ENCODE measurements around the gene HYI. TPM values are rescaled to one million over a fixed set of nuclear protein-coding genes. Genes with fewer than 3 reads are reported as not detected.
"Not testable (repeated sequence)": the region's sequence is repeated elsewhere in the genome, so short reads cannot be mapped to it uniquely, and the experiment has no call there.

Gene HYI
- polyA plus RNA-seq, 2 of the 4 experiments (the other 2 are of a cell fraction) = 7.2 to 15.1 TPM

DNA sequence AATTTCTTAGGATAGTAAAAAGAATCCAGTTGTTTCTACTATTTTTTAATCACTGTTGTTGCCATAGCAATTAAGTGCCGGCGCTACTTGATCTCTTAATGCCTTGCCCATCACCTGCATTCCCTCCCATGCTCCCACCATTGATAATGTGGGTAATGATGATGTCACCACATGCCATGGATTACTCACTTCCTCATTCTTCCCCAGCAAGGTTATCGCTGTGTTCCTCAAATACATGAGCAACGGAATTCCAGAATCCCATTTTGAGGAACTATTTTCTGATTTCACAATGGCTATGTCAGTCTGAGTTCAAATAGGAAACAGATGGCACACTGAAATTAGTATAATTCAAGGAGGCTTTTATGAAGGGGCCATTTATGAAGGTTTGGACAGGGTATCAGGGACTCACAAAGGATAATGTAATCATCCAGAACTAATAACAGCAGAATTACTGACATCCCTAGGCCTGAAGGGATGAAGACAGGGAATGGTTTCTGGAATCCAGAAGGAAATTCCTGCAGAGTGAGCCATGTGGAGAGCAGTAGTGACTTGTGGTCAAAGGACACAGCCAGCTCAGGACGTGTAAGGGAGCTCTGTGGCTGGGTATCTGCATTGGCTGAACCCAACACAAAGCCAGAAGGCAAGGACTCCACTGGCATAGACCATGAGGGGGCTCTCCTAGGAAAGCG, 18.9 kb upstream of the HYI start:
- H3K4me3 ChIP-seq = not testable (repeated sequence)
- 4% methylated on average over 6 of the region's 6 CpGs for WGBS (ENCODE audit: missing lambda C conversion rate)
- peaks cover 51% of the 10 kb centered on the region for H3K4me1 ChIP-seq

DNA sequence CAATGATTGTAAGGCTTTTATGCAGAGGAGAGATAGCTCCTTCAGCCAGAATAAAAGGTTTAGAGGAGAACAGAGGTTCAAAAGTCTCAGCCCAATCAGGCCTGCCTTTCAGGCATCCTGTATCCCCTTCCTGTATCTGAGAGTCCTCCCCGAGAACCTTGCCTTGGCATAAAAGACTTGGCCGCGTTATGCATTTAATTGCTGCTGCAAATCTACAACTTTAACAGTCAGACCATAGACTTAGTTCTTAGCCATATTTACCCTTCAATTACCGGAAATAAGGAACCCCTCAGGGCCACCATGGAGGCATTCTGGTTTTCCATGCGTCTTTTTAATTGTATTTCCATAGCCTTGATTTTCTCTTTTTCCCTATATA, 18.3 kb upstream of the HYI start:
- H3K4me1 ChIP-seq = peaks cover 51% of the 10 kb centered on the region

More for the DNA sequence above, 18.9 kb upstream of the HYI start:
- DNase-seq (ENCODE audit: low read depth in 1 of 2, low spot score in 1 of 2) (peak in 1 of 2 experiments; percentile 89), FAIRE-seq (peak; percentile 100), ATAC-seq (peak; percentile 84 to 89)
- POLR2A ChIA-PET, H3K9me3 ChIP-seq: not testable (repeated sequence)
- peak overlapping the region; percentile 70 for H3K4me2 ChIP-seq
- peak; percentile 46 to 82; a peak in 3 of 5 replicates for TF ChIP-seq EP300 (IDR thresholded peaks at IDR 0.05)
- TF ChIP-seq JUN (IDR thresholded peaks at IDR 0.05) = peak; percentile 66 to 71; a peak in 2 of 5 replicates
- peak; percentile 25 for TF ChIP-seq EHF (CRISPR knock-in tag; IDR thresholded peaks at IDR 0.05)
- TF ChIP-seq, protein P1, sequence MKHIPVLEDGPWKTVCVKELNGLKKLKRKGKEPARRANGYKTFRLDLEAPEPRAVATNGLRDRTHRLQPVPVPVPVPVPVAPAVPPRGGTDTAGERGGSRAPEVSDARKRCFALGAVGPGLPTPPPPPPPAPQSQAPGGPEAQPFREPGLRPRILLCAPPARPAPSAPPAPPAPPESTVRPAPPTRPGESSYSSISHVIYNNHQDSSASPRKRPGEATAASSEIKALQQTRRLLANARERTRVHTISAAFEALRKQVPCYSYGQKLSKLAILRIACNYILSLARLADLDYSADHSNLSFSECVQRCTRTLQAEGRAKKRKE (CRISPR knock-in tag; IDR thresholded peaks at IDR 0.05; ENCODE audit: low read depth) = 0 out of 2 replicates have a peak, but pooled peaks have one; percentile 41
- TF ChIP-seq, protein P2, sequence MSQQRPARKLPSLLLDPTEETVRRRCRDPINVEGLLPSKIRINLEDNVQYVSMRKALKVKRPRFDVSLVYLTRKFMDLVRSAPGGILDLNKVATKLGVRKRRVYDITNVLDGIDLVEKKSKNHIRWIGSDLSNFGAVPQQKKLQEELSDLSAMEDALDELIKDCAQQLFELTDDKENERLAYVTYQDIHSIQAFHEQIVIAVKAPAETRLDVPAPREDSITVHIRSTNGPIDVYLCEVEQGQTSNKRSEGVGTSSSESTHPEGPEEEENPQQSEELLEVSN (IDR thresholded peaks at IDR 0.05; ENCODE audit: borderline replicate concordance, low read depth) = peak; percentile 58; the same call in 1 of the 2 replicates
- TF ChIP-seq CEBPB (IDR thresholded peaks at IDR 0.05) = peak; percentile 42 to 86; a peak in 3 of 4 replicates
- peak; percentile 66; the same call in 1 of the 2 replicates for TF ChIP-seq RARB (CRISPR knock-in tag; IDR thresholded peaks at IDR 0.05)
- peak; percentile 48; the same call in 1 of the 2 replicates for TF ChIP-seq FOXS1 (CRISPR knock-in tag; IDR thresholded peaks at IDR 0.05)
- TF ChIP-seq GATA3 (IDR thresholded peaks at IDR 0.05; ENCODE audit: borderline replicate concordance) = peak; percentile 84; the same call in 1 of the 2 replicates
- TF ChIP-seq JUNB (IDR thresholded peaks at IDR 0.05) = peak; percentile 71
- peak; percentile 70 for TF ChIP-seq FOSL2 (IDR thresholded peaks at IDR 0.05)
- TF ChIP-seq FOSL2 (CRISPR knock-in tag; IDR thresholded peaks at IDR 0.05) = peak; percentile 89
- TF ChIP-seq FOSB (CRISPR knock-in tag; IDR thresholded peaks at IDR 0.05) = 0 out of 2 replicates have a peak, but pooled peaks have one; percentile 63
- peak; percentile 73; the same call in 1 of the 2 replicates for TF ChIP-seq HOXB13 (CRISPR knock-in tag; IDR thresholded peaks at IDR 0.05; ENCODE audit: low read depth)
- peak; percentile 89 for TF ChIP-seq MAX (IDR thresholded peaks at IDR 0.05)
- peak overlapping the region; percentile 92 to 95 for H3K27ac ChIP-seq
- CTCF ChIA-PET = interaction anchor here (1.3 kb wide), 1 partner anchor 57 kb away, joined by 3 read pairs; no protein-coding TSS in a partner anchor

GRCh38 chr1:43469932-43470331, 16.2 kb upstream of the HYI start:
- TF ChIP-seq CHD2 (IDR thresholded peaks at IDR 0.05; ENCODE audit: low read length, partially characterized antibody) (no peak), HEYL (CRISPR knock-in tag; IDR thresholded peaks at IDR 0.05) (no peak), HOXB5 (CRISPR knock-in tag; IDR thresholded peaks at IDR 0.05) (no peak), ESRRA (IDR thresholded peaks at IDR 0.05; ENCODE audit: borderline replicate concordance, low read length) (no peak), JUN (IDR thresholded peaks at IDR 0.05) (no peak)
- TF ChIP-seq, protein P1 (CRISPR knock-in tag; IDR thresholded peaks at IDR 0.05; ENCODE audit: low read depth) = no peak
- H3K4me3 ChIP-seq = no peak overlapping the region
- H3K4me2 ChIP-seq = no peak overlapping the region
- CTCF ChIA-PET = no interaction called here
- ATAC-seq = no peak
- peaks cover 44% of the 10 kb centered on the region for H3K4me1 ChIP-seq
- no peak for DNase-seq (ENCODE audit: low read depth in 1 of 2, low spot score in 1 of 2)
- POLR2A ChIA-PET = no interaction called here
- H3K9me3 ChIP-seq = no peaks in the 10 kb centered on the region
- peak overlapping the region; percentile 92 to 95 for H3K27ac ChIP-seq
- no peak for FAIRE-seq
- 74% methylated on average over 1 of the region's 1 CpG for WGBS (ENCODE audit: missing lambda C conversion rate)

More for the DNA sequence above, 18.3 kb upstream of the HYI start:
- POLR2A ChIA-PET = no interaction called here
- ATAC-seq (no peak), DNase-seq (ENCODE audit: low read depth in 1 of 2, low spot score in 1 of 2) (no peak), FAIRE-seq (no peak)
- H3K9me3 ChIP-seq = no peaks in the 10 kb centered on the region; the same call in 2 of the 3 replicates
- CTCF ChIA-PET = no interaction called here
- H3K4me3 ChIP-seq = no peak overlapping the region
- peak overlapping the region; percentile 70 for H3K4me2 ChIP-seq
- no peak for TF ChIP-seq SREBF2 (IDR thresholded peaks at IDR 0.05)
- TF ChIP-seq HOXB13 (CRISPR knock-in tag; IDR thresholded peaks at IDR 0.05; ENCODE audit: low read depth) = peak; percentile 79; the same call in 1 of the 2 replicates
- 70% methylated on average over 5 of the region's 5 CpGs for WGBS (ENCODE audit: missing lambda C conversion rate)
- peak overlapping the region; percentile 92 to 95 for H3K27ac ChIP-seq

Data from A549 (cell line).